SK-N-SH (cell line): ENCODE measurements around the gene NOP53.

Source experiments
- CTCF ChIP-seq: fragments of 200-600 bp; sonication (generic); IDR thresholded peaks from 2 replicates; pipeline ENCODE4 v1.6.1; 2017; ENCODE audit warnings: antibody characterized with exemption, mild to moderate bottlenecking, moderate library complexity
- ELF1 ChIP-seq: IDR thresholded peaks from 2 replicates; pipeline ENCODE4 v1.4.0; 2012
- EP300 ChIP-seq, 2 experiments: IDR thresholded peaks; 2 replicates each; pipeline versions ENCODE4 v1.4.0 to v1.6.1; 2012; ENCODE audit warnings: borderline replicate concordance in 1 of 2, low read depth in 1 of 2, low read length in 1 of 2
- JUND ChIP-seq: IDR thresholded peaks from 2 replicates; pipeline ENCODE4 v1.4.0; 2012
- MXI1 ChIP-seq: IDR thresholded peaks from 2 replicates; pipeline ENCODE4 v1.6.1; 2012; ENCODE audit warnings: mild to moderate bottlenecking, low read depth, low read length, improper control_type of control experiment
- POLR2AphosphoS5 ChIP-seq: IDR thresholded peaks from 2 replicates; pipeline ENCODE4 v1.6.1; 2012; ENCODE audit warnings: low read depth, low read length
- RAD21 ChIP-seq: IDR thresholded peaks from 2 replicates; pipeline ENCODE4 v1.6.1; 2012; ENCODE audit warnings: mild to moderate bottlenecking, low read length
- TEAD4 ChIP-seq: IDR thresholded peaks from 2 replicates; pipeline ENCODE4 v1.4.0; 2012; ENCODE audit warnings: mild to moderate bottlenecking, borderline replicate concordance; ENCODE audit not compliant: insufficient read depth
- YY1 ChIP-seq: IDR thresholded peaks from 2 replicates; pipeline ENCODE4 v1.4.0; 2012; ENCODE audit warnings: low read depth, mild to moderate bottlenecking

GRCh38 chr19:47758443-47758804 is 13.1 kb downstream of the NOP53 start:
- no peak for TF ChIP-seq RAD21
- TF ChIP-seq CTCF, result no peak
- no peak for TF ChIP-seq TEAD4
- no peak for TF ChIP-seq ELF1
- TF ChIP-seq POLR2AphosphoS5, result no peak
- TF ChIP-seq MXI1, result no peak
- TF ChIP-seq EP300 (IDR thresholded peaks at IDR 0.05; ENCODE audit: borderline replicate concordance in 1 of 2, low read depth in 1 of 2, low read length in 1 of 2), result no peak
- no peak for TF ChIP-seq YY1
- TF ChIP-seq JUND, result no peak
